ENCODE measurements around the gene TAS2R19.

GRCh38 chr12:11070999-11071398 is 48.6 kb upstream of the TAS2R19 start:
- TF ChIP-seq, protein P1, sequence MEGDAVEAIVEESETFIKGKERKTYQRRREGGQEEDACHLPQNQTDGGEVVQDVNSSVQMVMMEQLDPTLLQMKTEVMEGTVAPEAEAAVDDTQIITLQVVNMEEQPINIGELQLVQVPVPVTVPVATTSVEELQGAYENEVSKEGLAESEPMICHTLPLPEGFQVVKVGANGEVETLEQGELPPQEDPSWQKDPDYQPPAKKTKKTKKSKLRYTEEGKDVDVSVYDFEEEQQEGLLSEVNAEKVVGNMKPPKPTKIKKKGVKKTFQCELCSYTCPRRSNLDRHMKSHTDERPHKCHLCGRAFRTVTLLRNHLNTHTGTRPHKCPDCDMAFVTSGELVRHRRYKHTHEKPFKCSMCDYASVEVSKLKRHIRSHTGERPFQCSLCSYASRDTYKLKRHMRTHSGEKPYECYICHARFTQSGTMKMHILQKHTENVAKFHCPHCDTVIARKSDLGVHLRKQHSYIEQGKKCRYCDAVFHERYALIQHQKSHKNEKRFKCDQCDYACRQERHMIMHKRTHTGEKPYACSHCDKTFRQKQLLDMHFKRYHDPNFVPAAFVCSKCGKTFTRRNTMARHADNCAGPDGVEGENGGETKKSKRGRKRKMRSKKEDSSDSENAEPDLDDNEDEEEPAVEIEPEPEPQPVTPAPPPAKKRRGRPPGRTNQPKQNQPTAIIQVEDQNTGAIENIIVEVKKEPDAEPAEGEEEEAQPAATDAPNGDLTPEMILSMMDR (IDR thresholded peaks at IDR 0.05), result no peak
- no peak for TF ChIP-seq POLR2A (IDR thresholded peaks at IDR 0.05)
